ENCODE measurements around the gene C4orf46.
A peak's percentile ranks its signal among the peaks of the same experiment; 100 is the strongest.
"Not testable (repeated sequence)": the region's sequence is repeated elsewhere in the genome, so short reads cannot be mapped to it uniquely, and the experiment has no call there.

Gene C4orf46

GRCh38 chr4:158667651-158668198, 4.0 kb downstream of the C4orf46 start:
- ATAC-seq (no peak), DNase-seq (peak; percentile 33)
- peaks cover 32% of the 10 kb centered on the region for H3K4me1 Mint-ChIP-seq
- H3K27me3 Mint-ChIP-seq, result peaks cover 4% of the 10 kb centered on the region
- H3K27ac Mint-ChIP-seq, result no peak overlapping the region
- no peaks in the 10 kb centered on the region for H3K9me3 Mint-ChIP-seq
- no peak overlapping the region for H3K4me3 Mint-ChIP-seq
- H3K36me3 Mint-ChIP-seq (ENCODE audit: low read depth), result peaks cover 21% of the 10 kb centered on the region

DNA sequence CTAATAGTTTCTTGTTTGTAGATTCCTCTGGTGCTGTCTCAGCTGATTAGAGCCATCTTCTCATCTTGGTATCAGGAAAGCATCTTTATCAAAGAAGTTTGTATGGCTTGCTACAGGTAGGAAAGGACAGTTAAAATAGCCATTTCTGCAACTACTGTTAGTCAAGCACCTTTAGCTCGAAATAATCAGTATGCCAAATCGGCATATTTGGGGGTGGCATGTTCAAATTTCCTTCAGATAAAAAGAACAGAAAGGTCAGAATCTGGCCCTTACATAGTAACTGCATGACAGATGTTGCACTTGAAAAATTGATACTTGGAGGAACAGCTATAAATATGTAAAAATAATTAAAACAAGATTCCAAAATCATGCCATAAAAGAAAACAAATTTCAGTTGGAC, 4.8 kb downstream of the C4orf46 start:
- peaks cover 20% of the 10 kb centered on the region for H3K36me3 Mint-ChIP-seq (ENCODE audit: low read depth)
- H3K9me3 Mint-ChIP-seq, result no peaks in the 10 kb centered on the region
- no peak overlapping the region for H3K27ac Mint-ChIP-seq
- peaks cover 24% of the 10 kb centered on the region for H3K4me1 Mint-ChIP-seq
- DNase-seq (no peak), ATAC-seq (no peak)
- peaks cover 2% of the 10 kb centered on the region for H3K27me3 Mint-ChIP-seq
- H3K4me3 Mint-ChIP-seq, result no peak overlapping the region

GRCh38 chr4:158664806-158665205, 6.9 kb downstream of the C4orf46 start:
- H3K36me3 Mint-ChIP-seq (ENCODE audit: low read depth), result peaks cover 14% of the 10 kb centered on the region
- no peaks in the 10 kb centered on the region for H3K27me3 Mint-ChIP-seq
- no peak overlapping the region for H3K4me3 Mint-ChIP-seq
- H3K4me1 Mint-ChIP-seq, result peaks cover 12% of the 10 kb centered on the region
- H3K9me3 Mint-ChIP-seq, result no peaks in the 10 kb centered on the region
- ATAC-seq (no peak), DNase-seq (no peak)
- H3K27ac Mint-ChIP-seq, result no peak overlapping the region

DNA sequence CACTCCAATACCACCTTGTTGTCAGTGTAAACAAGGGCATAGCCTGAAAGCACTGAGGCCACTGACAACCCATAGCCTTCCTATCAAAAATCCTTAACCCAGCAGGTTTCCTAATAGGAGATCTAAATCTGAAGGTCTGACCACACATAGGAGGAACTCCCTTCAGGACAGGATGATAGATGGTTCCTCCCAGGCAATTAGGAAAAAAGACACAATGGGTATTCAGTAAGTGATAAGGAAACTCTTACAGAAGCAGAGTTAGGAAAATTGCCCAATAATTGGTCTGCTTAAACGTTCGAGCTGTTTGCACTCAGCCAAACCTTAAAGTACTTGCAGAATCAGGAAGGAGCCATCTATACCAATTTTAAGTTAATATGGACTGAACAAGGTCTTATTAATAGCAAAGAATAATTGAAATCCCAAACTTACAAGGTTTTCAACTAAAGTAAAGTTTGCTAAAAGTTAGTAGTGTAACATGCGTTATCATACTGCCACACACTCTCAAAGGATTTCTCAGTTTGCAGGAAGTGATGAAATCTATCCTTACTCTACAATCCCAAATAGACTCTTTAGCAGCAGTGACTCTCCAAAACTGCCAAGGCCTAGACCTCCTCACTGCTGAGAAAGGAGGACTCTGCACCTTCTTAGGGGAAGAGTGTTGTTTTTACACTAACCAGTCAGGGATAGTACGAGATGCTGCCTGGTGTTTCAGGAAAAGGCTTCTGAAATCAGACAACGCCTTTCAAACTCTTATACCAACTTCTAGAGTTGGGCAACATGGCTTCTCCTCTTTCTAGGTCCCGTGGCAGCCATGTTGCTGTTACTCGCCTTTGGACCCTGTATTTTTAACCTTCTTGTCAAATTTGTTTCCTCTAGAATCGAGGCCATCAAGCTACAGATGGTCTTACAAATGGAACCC, 7.7 kb downstream of the C4orf46 start:
- H3K27ac Mint-ChIP-seq, ATAC-seq, H3K4me3 Mint-ChIP-seq, H3K27me3 Mint-ChIP-seq, H3K9me3 Mint-ChIP-seq, DNase-seq, H3K4me1 Mint-ChIP-seq: not testable (repeated sequence)
- H3K36me3 Mint-ChIP-seq (ENCODE audit: low read depth), result peaks cover 14% of the 10 kb centered on the region

DNA sequence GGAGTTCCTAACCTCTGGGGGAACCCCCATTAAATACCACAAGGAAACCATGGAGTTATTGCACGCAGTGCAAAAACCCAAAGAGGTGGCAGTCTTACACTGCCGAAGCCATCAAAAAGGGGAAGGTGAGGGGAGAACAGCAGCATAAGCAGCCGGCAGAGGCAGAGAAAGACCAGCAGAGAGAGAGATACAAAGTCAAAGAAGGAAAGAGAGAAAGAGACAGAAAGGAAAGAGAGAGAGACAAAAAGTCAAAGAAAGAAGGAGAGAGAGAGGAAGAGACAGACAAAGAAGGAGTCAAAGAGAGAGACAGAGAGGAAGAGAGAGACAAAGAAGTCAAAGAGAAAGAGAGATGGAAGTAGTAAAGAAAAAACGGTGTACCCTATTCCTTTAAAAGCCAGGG, 8.4 kb downstream of the C4orf46 start:
- not testable (repeated sequence) for H3K27ac Mint-ChIP-seq, ATAC-seq, DNase-seq, H3K4me1 Mint-ChIP-seq, H3K9me3 Mint-ChIP-seq, H3K4me3 Mint-ChIP-seq, H3K27me3 Mint-ChIP-seq
- H3K36me3 Mint-ChIP-seq (ENCODE audit: low read depth), result peaks cover 11% of the 10 kb centered on the region

DNA sequence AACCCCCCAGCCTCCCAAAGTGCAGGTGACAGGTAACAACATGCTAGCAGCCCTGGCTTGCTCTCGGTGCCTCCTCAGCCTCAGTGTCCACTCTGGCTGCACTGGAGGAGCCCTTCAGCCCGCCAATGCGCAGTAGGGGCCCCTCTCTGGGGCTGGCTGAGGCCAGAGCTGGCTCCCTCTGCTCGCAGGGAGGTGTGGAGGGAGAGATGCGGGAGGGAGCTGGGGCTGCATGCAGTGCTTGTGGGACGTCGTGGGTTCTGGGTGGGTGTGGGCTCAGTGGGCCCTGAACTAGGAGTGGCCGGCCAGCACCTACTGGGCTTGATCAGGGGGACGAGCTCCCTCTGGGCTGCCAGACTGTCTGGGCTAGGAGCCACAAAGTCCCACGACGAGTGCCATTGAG, 14.4 kb downstream of the C4orf46 start:
- no peak for ATAC-seq
- Mint-ChIP-seq H3K4me1 (peaks cover 6% of the 10 kb centered on the region), H3K27ac (no peak overlapping the region), H3K9me3 (no peaks in the 10 kb centered on the region), H3K4me3 (no peak overlapping the region), H3K36me3 (ENCODE audit: low read depth) (no peaks in the 10 kb centered on the region), H3K27me3 (peaks cover 2% of the 10 kb centered on the region)
- no peak for DNase-seq

- Mint-ChIP-seq H3K27me3 (peaks cover 2% of the 10 kb centered on the region), H3K9me3 (no peaks in the 10 kb centered on the region), H3K27ac (no peak overlapping the region), H3K4me1 (peaks cover 6% of the 10 kb centered on the region), H3K4me3 (no peak overlapping the region), H3K36me3 (ENCODE audit: low read depth) (no peaks in the 10 kb centered on the region)
- no peak for ATAC-seq
- no peak for DNase-seq
Measured at GRCh38 chr4:158656439-158656838, 15.2 kb downstream of the C4orf46 start.

DNA sequence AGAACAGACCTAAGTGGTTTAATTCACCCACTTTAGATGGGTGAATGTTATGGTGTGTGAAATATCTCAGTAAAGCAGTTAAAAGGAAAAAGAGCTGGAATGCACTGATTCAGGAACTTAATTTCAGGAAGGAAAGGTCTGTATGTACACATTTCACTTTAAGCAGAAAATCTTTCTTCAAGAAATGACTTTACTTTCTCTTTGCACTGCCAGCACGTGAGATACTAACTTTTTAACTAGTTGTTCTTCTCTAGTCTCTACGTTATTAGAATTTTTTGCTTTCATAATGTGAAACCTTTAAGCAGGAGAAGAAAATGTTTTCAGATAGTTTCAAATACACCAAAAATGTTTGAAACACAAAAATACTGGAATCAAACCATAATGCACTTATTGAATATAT, 18.8 kb downstream of the C4orf46 start:
- DNase-seq (no peak), ATAC-seq (no peak)
- peaks cover 2% of the 10 kb centered on the region for H3K27me3 Mint-ChIP-seq
- no peaks in the 10 kb centered on the region for H3K36me3 Mint-ChIP-seq (ENCODE audit: low read depth)
- no peak overlapping the region for H3K27ac Mint-ChIP-seq
- H3K4me3 Mint-ChIP-seq, result peak overlapping the region; percentile 32
- no peaks in the 10 kb centered on the region for H3K9me3 Mint-ChIP-seq
- peaks cover 6% of the 10 kb centered on the region for H3K4me1 Mint-ChIP-seq

DNA sequence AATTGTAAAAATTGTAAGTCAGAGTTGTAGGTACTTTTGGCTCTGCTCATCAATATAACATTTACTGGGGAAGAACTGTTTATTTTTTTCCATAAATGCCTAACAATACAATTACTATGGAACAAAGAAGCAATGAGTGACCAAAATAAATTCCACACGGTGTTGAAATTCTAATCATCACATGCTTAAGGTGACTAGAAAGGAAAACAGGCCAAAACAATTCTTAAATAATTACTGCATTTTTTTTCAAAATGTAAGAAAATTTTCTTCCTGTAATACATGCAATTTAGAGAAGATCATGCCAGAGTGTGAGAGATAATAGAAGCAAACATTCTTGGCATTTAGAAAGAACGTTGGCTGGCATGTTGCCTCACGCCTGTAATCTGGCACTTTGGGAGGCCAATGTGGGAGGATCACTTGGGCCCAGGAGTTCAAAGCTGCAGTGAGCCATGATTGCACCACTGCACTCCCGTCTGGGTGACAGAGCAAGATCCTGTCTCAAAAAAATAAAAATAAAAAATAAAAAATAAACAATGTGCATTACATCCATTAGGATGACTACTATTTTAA, 22.5 kb downstream of the C4orf46 start:
- Mint-ChIP-seq H3K27me3 (peaks cover 8% of the 10 kb centered on the region), H3K9me3 (no peaks in the 10 kb centered on the region), H3K4me1 (peaks cover 6% of the 10 kb centered on the region), H3K4me3 (no peak overlapping the region), H3K36me3 (ENCODE audit: low read depth) (no peaks in the 10 kb centered on the region), H3K27ac (no peak overlapping the region)
- no peak for ATAC-seq
- no peak for DNase-seq

DNA sequence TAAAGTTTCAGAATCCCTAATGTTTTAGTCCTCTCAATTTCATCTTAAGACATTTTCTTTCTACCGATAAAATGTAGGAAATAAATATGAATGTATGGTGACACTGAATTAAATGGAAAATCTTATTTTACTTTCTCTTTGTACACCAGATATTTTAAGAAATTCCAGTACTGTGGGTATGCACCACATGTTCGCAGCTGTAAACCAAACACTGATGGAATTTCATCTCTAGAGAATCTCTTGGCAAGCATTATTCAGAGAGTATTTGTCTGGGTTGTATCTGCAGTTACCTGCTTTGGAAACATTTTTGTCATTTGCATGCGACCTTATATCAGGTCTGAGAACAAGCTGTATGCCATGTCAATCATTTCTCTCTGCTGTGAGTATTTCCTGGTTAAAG, 26.9 kb downstream of the C4orf46 start:
- Mint-ChIP-seq H3K36me3 (ENCODE audit: low read depth) (no peaks in the 10 kb centered on the region), H3K4me1 (no peaks in the 10 kb centered on the region), H3K27ac (no peak overlapping the region), H3K4me3 (no peak overlapping the region), H3K9me3 (peaks cover 3% of the 10 kb centered on the region), H3K27me3 (peaks cover 10% of the 10 kb centered on the region)
- no peak for DNase-seq
- ATAC-seq, result no peak

- no peak overlapping the region for H3K27ac Mint-ChIP-seq
- no peak for ATAC-seq
Measured at GRCh38 chr4:158644356-158644755, 27.3 kb downstream of the C4orf46 start.

DNA sequence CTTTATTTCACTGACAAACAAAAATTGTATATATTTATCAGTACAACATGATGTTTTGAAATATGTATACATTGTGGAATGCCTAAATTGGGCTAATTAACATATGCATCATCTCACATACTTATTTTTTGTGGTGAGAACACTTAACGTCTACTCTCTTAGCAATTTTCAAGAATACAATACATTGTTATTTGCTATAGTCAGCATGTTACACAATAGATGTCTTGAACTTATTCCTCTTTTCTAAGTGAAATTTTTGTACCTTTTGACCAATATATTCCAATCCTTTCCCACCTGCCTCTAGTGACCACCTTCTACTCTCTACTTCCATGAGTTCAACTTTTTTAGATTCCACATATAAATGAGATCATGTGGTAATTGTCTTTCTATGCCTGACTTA, 35.1 kb downstream of the C4orf46 start:
- no peaks in the 10 kb centered on the region for H3K9me3 Mint-ChIP-seq
- DNase-seq (no peak), ATAC-seq (no peak)
- no peaks in the 10 kb centered on the region for H3K36me3 Mint-ChIP-seq (ENCODE audit: low read depth)
- H3K27me3 Mint-ChIP-seq, result peaks cover 7% of the 10 kb centered on the region
- no peaks in the 10 kb centered on the region for H3K4me1 Mint-ChIP-seq
- no peak overlapping the region for H3K4me3 Mint-ChIP-seq
- H3K27ac Mint-ChIP-seq, result no peak overlapping the region

More at GRCh38 chr4:158644356-158644755, 27.3 kb downstream of the C4orf46 start:
- H3K9me3 Mint-ChIP-seq, result peaks cover 3% of the 10 kb centered on the region
- H3K4me1 Mint-ChIP-seq, result no peaks in the 10 kb centered on the region
- H3K36me3 Mint-ChIP-seq (ENCODE audit: low read depth), result no peaks in the 10 kb centered on the region
- no peak overlapping the region for H3K4me3 Mint-ChIP-seq
- peaks cover 10% of the 10 kb centered on the region for H3K27me3 Mint-ChIP-seq
- no peak for DNase-seq

DNA sequence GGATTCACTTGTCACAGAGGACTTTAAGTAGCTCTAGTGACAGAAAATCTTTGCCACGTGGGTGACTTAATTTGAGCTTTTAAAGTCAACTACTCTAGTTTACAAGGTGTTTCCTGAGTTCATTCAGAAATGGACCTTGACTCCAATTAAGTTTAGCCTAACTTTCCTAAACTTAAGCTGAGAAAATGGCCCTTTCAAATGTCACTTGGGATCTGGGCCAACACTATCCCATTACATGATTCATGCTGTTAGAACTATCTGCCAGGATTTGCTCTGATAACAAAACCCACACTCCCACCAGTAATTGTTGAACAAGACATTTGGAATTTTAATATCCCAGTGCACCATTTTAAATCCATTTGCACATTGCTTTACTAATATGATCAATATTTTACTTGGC, 40.8 kb downstream of the C4orf46 start:
- Mint-ChIP-seq H3K36me3 (ENCODE audit: low read depth) (no peaks in the 10 kb centered on the region), H3K4me1 (no peaks in the 10 kb centered on the region), H3K4me3 (no peak overlapping the region), H3K27ac (no peak overlapping the region), H3K27me3 (peaks cover 10% of the 10 kb centered on the region), H3K9me3 (no peaks in the 10 kb centered on the region)
- ATAC-seq (no peak), DNase-seq (no peak)

GRCh38 chr4:158625544-158625943, 46.1 kb downstream of the C4orf46 start:
- no peak for DNase-seq
- H3K9me3 Mint-ChIP-seq, result no peaks in the 10 kb centered on the region
- H3K4me1 Mint-ChIP-seq, result no peaks in the 10 kb centered on the region
- H3K36me3 Mint-ChIP-seq (ENCODE audit: low read depth), result no peaks in the 10 kb centered on the region
- H3K4me3 Mint-ChIP-seq, result no peak overlapping the region
- H3K27me3 Mint-ChIP-seq, result peaks cover 14% of the 10 kb centered on the region
- no peak overlapping the region for H3K27ac Mint-ChIP-seq
- no peak for ATAC-seq

DNA sequence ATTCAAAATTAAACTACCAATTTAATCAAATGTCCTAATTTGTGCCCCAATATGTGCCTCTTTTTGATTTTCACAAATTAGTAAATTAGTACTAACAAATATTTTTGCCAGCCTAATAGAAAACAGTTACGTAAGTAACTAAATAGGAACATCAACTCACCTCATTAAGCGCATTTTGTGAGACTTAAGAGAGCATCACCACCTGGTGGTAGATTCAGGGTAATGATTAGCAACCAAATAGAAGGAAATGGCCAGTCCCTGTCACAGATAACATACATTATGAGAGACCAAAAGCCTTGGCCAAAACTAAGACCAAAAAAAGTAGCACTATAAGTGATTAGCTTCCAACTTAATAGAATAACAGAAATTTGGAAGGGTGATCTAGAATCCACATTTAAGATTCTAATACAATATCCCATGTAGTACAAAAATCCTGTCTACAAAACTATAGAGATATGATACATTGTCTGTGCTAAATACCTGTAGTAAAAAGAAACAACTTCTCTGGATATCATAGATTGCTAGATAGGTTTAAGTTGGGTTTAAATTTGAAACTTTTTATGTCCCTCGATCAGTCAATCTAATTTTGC, 46.7 kb downstream of the C4orf46 start:
- DNase-seq (no peak), ATAC-seq (no peak)
- Mint-ChIP-seq H3K9me3 (no peaks in the 10 kb centered on the region), H3K4me1 (no peaks in the 10 kb centered on the region), H3K27me3 (peaks cover 14% of the 10 kb centered on the region), H3K27ac (no peak overlapping the region), H3K4me3 (no peak overlapping the region), H3K36me3 (ENCODE audit: low read depth) (no peaks in the 10 kb centered on the region)

Measured in activated naive CD8-positive, alpha-beta T cell treated with anti-CD3 and anti-CD28 coated beads, Interleukin-2, amount 50 U/mL, for 24 hours (primary cell).